ENCODE results near the gene PTPRC. TPM values are rescaled to one million over a fixed set of nuclear protein-coding genes. Genes with fewer than 3 reads are reported as not detected.

The PTPRC gene
- total RNA-seq, 4 donors from 2014 or later, result 4.7 to 11.4 (median 6.7) TPM

DNA sequence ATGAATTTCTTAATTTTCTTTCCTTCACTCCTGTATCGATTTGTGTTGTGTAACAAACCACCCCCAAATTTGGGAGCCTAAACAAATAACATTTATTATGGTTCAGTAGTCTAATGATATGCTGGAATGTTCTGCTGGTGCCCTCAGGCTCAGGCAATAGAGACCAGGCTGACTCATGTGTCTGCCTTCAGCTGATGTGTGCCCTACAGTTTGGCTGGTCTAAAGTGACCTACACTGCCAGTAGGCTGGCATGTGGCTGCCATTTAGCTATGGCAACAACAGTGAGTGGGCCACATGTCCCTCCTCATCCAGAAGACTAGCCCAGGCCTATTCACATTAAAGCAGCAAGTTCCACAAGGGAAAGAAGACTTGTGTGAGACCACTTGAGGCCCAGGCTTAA lies 115.8 kb downstream of the PTPRC start:
- WGBS, result 53% methylated on average over 1 of the region's 1 CpG
- no peak for DNase-seq (ENCODE audit: low spot score in 2 of 2)

DNA sequence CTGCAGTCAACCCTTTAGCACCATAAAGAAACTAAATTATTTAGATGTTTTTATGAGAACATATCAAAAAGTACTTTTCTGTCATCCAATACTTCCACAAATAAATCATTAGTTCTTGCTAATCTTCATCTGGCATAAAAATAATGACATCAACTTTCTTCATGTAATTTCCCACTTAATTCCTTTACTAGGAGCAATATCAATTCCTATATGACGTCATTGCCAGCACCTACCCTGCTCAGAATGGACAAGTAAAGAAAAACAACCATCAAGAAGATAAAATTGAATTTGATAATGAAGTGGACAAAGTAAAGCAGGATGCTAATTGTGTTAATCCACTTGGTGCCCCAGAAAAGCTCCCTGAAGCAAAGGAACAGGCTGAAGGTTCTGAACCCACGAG lies 116.9 kb downstream of the PTPRC start:
- H3K27ac ChIP-seq, result no peak overlapping the region
- TF ChIP-seq EP300 (IDR thresholded peaks at IDR 0.05), result no peak
- TF ChIP-seq POLR2AphosphoS5 (IDR thresholded peaks at IDR 0.05), result no peak
- TF ChIP-seq CTCF (IDR thresholded peaks at IDR 0.05), result no peak
- no peak for TF ChIP-seq POLR2A (IDR thresholded peaks at IDR 0.05)
- DNase-seq (ENCODE audit: low spot score in 2 of 2), result no peak
- H3K4me1 ChIP-seq, result no peaks in the 10 kb centered on the region
- H3K27me3 ChIP-seq, result no peaks in the 10 kb centered on the region
- H3K9me3 ChIP-seq, result no peaks in the 10 kb centered on the region
- no peaks in the 10 kb centered on the region for H3K36me3 ChIP-seq
- WGBS, result 83% methylated on average over 2 of the region's 2 CpGs
- H3K4me3 ChIP-seq, result no peak overlapping the region

More for the DNA sequence above, 115.8 kb downstream of the PTPRC start:
- Histone ChIP-seq H3K9me3 (no peaks in the 10 kb centered on the region), H3K27me3 (no peaks in the 10 kb centered on the region), H3K27ac (no peak overlapping the region), H3K4me3 (no peak overlapping the region), H3K4me1 (no peaks in the 10 kb centered on the region), H3K36me3 (no peaks in the 10 kb centered on the region)
- TF ChIP-seq POLR2A (IDR thresholded peaks at IDR 0.05), result no peak
- no peak for TF ChIP-seq CTCF (IDR thresholded peaks at IDR 0.05)
- no peak for TF ChIP-seq EP300 (IDR thresholded peaks at IDR 0.05)
- no peak for TF ChIP-seq POLR2AphosphoS5 (IDR thresholded peaks at IDR 0.05)

DNA sequence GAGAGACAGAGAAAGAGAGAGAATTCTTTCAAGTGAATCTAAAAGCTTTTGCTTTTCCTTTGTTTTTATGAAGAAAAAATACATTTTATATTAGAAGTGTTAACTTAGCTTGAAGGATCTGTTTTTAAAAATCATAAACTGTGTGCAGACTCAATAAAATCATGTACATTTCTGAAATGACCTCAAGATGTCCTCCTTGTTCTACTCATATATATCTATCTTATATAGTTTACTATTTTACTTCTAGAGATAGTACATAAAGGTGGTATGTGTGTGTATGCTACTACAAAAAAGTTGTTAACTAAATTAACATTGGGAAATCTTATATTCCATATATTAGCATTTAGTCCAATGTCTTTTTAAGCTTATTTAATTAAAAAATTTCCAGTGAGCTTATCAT lies 117.6 kb downstream of the PTPRC start:
- no peak for TF ChIP-seq CTCF (IDR thresholded peaks at IDR 0.05)
- TF ChIP-seq POLR2AphosphoS5 (IDR thresholded peaks at IDR 0.05), result no peak
- TF ChIP-seq EP300 (IDR thresholded peaks at IDR 0.05), result no peak
- no peak for TF ChIP-seq POLR2A (IDR thresholded peaks at IDR 0.05)
- Histone ChIP-seq H3K9me3 (no peaks in the 10 kb centered on the region), H3K27ac (no peak overlapping the region), H3K4me1 (no peaks in the 10 kb centered on the region), H3K27me3 (no peaks in the 10 kb centered on the region), H3K36me3 (no peaks in the 10 kb centered on the region), H3K4me3 (no peak overlapping the region)
- DNase-seq (ENCODE audit: low spot score in 2 of 2), result no peak

DNA sequence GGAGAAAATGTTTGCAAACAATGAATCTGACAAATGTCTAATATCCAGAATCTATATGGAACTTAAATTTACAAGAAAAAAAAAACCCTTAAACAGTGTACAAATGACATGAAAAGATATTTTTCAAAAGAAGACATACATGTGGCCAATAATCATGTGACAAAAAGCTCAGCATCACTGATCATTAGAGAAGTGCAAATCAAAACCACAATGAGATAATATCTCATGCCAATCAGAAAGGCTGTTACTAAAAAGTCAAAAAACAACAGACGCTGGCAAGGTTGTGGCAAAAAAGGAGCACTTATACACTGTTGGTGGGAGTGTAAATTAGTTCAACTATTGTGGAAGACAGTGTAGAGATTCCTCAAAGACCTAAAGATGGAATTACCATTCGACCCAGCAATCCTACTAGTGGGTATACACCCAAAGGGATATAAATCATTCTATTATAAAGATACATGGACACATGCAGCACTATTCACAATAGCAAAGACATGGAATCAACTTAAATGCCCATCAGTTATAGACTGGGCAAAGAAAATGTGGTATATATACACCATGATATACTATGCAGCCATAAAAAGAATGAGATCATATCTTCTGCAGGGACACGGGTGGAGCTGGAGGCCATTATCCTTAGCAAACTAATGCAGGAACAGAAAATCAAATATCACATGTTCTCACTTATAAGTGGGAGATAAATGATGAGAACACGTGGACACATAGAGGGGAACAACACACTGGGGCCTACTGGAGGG lies 123.2 kb downstream of the PTPRC start:
- no peak overlapping the region for H3K4me3 ChIP-seq
- H3K4me1 ChIP-seq, result no peaks in the 10 kb centered on the region
- TF ChIP-seq CTCF (IDR thresholded peaks at IDR 0.05) (no peak), POLR2AphosphoS5 (IDR thresholded peaks at IDR 0.05) (no peak), POLR2A (IDR thresholded peaks at IDR 0.05) (no peak), EP300 (IDR thresholded peaks at IDR 0.05) (no peak)
- H3K27ac ChIP-seq, result no peak overlapping the region
- no peak for DNase-seq (ENCODE audit: low spot score in 2 of 2)
- WGBS, result 86% methylated on average over 4 of the region's 4 CpGs
- H3K36me3 ChIP-seq, result no peaks in the 10 kb centered on the region
- H3K27me3 ChIP-seq, result no peaks in the 10 kb centered on the region
- H3K9me3 ChIP-seq, result no peaks in the 10 kb centered on the region

GRCh38 chr1:198763298-198763714 lies 124.5 kb downstream of the PTPRC start:
- 10% methylated on average over 1 of the region's 1 CpG for WGBS
- no peak for DNase-seq (ENCODE audit: low spot score in 2 of 2)
- Histone ChIP-seq H3K4me3 (no peak overlapping the region), H3K27ac (no peak overlapping the region), H3K36me3 (no peaks in the 10 kb centered on the region), H3K27me3 (no peaks in the 10 kb centered on the region), H3K9me3 (no peaks in the 10 kb centered on the region), H3K4me1 (no peaks in the 10 kb centered on the region)
- TF ChIP-seq POLR2A (IDR thresholded peaks at IDR 0.05) (no peak), CTCF (IDR thresholded peaks at IDR 0.05) (no peak), EP300 (IDR thresholded peaks at IDR 0.05) (no peak), POLR2AphosphoS5 (IDR thresholded peaks at IDR 0.05) (no peak)

Measured in suprapubic skin (tissue), 4 donors.